Inferior parietal cortex (tissue), 1 donor: Measurements from ENCODE around the gene KIAA1614.

Experiments
- DNase-seq: peaks from one replicate; pipeline ENCODE4 v3.0.0-alpha.2; 2016; ENCODE audit errors: extremely low spot score

KIAA1614 gene

DNA sequence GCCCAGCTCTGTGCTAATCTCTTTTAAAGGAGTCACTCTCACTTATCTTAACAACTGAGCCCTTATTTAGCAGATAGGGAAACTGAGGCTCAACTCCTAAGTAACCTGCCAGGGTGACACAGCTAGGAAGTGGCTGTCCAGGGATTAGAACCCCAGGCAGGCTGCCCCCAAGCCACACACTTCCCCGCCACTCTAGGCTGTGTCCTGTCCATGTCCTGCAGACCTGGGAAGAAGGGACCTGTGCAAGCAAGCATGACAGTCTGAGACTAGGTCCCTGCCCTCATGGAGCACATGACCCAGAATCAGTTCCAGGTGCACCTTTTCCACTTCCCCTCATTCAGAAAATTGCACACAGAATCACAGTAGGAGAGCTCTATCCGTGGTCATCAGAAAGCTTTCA, 12.2 kb downstream of the KIAA1614 start:
- DNase-seq = no peak

DNA sequence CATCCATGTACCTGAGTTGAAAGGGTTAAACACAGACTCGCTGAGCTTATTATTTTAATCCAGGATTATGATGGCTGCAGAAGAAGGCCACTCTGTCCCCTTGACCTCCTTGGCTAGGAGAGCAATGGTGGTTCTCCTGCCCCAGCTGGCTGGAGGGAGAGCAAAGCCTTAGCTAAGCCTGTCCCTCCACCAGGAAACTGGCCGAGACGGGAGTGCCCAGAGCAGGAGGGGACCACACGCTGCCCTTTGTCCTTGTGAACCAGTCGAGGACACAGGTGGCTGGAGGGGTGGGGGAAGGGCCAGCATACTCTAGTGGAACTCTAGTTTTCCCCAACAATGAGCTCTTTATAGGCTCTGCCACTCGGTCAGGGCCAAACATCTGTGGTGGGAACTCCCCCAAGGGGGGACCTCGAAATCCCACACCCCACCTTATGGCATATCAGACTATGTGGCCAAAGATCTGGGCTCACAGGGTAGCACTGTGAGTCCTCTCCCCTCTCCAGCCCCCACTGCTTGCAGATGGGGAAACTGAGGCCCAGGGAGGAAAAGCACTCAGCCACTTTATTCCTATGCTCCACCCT, 12.9 kb downstream of the KIAA1614 start:
- DNase-seq = peak; percentile 59

DNA sequence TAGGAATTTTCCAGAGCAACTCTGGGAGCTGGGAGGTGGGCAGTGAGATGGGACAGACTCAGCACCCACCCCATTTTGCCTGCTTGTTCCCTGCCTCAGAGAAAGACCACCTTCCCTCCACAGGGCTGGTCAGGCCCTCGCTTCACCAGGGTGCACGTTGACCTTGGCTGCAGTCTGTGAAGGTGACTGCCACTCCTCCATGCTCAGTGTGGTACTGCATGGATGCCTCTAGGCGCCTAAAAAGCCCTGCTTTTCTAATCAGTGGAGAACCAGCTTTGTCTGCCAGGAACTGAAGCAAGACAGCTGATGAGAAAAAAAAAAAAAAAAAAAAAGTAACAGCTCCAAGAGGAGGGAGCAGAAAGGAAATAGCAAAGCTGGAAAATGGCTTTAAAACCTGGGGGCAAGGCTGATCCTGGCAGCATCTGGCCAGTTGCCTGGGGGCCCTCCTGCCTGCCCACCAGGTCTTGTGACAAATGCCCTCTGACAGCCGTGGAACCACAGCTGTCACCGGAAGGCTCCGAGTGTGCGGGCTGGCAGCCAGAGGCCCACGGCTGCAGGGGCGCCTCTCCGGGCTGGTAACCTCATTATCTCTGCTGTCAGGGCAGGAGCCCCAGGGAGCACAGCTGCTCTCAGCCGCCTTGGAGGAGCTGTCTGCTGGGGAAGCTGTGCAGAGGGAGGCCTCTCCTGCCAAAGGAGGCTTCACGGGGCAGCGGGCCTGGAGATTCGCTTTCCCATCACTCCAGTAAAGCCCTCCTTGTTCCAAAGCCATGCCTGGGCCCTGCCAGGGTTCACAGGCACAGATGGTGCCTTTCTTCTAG, 13.7 kb downstream of the KIAA1614 start:
- peak; percentile 66 for DNase-seq

DNA sequence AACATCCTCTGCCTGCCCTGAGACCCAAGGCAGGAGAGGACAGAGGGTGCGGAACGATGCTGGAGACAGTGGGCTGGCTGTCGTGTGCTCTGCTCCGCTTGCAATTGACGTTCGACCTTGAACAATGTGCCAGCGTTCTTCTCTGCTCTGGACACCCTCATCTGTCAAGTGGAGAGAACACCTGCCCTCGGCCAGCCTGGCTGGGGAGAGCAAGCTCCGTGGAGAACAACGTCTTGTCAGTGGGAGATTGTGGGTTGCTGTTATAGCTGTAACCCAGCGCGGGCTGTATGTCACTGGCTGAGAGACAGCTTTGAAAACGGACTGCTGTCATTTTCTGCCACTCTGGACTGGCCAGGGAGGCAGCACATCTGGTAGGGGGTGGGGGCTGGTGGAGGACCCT, 14.7 kb downstream of the KIAA1614 start:
- DNase-seq = peak; percentile 38

DNA sequence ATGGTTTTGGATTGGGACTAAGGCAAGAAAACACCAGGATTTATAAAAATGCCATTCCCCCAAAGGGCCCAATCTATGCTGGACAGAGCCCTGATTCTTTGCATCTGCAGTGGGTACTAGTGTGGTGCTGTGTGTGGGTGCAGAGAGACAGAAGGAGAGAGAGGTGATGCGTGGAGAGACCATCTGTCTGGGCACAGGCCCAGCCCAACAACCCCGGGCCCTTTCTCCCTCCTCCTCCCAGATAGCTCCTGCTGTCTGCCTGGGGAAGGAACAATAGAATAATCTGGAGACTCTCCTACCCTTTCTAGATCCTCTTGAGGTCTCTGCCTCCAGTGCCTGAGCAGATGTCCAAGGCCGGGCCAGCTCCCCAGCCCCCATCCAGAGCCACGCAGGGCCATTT, 15.1 kb downstream of the KIAA1614 start:
- peak; percentile 68 for DNase-seq

DNA sequence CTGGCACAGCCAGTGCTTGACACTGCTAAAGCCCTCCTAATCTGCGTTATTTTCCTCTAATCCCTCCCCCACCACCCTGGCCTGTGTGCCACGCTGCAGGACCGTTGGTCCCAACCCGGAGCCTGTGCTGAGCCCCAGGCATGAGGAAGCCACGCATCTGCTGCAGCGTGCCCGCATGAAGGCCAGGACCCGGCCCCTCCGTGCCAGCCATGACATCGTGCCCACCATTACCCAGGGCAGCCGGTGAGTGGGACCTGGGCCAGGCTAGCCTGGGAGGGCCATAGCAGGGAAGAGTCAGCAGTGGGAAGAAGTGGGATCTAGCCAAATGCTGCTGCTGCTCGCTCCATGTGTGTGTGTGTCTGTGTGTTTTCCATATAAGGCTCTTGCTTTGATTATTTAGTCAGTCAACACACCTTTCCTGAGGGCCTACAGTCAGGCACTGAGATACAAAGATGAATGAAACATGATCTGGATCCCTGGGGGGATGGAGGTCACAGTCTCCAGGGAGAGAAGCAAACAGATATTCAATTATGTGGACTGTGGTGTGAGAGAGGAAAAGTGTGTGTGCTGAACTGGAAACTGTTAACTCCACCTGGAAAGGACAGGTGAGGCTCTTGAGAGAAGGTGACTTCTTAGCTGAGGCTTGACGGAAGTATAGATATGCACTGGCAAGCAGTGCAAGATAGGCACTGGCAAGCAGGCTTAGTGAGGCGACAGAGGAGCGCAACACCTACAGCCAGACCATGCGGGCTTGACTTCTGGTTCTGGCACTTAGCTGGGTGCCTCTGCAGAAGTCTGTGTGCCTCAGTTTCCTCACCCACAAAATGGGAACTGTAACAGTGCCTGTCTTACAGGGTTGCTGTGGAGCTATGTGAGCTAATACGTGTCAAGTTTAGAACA, 15.9 kb downstream of the KIAA1614 start:
- DNase-seq = no peak

DNA sequence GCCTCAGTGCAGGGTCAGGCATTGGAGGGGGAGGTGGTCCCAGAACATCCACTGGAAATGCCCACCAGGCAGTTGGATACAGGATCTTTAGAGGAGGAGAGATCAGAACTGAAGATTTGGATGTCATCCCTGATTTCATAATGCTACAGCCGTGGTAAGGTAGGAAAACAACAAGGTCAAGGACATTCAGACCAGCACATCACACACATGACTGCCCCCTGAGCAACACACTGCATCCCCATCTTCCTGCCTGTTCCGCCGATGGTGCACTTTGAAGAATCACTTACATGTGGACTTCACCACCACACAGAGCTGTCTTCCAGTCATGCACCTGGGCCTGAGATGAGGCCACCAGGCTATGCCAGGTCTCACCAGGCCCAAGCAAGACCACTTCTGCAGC, 16.7 kb downstream of the KIAA1614 start:
- DNase-seq = no peak

DNA sequence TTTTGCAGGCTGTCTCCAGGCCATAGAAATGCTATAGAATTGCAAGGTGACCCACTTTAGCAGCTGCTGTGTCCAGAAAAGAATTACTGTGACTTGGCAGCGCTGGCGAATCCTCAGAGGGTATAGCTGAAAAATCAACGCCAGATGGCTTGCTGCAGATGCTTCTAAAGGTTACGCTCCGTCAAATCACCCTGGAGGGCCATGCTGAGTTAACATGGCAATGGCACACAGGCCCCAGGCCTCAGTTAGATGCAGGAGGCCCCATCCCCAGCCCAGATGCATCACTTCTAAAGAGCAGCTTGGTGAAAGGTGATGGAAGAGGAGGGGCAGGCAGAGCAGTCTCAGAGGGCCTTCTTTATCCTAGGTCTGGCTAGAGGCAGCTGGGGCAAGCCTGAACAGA, 18.0 kb downstream of the KIAA1614 start:
- no peak for DNase-seq

DNA sequence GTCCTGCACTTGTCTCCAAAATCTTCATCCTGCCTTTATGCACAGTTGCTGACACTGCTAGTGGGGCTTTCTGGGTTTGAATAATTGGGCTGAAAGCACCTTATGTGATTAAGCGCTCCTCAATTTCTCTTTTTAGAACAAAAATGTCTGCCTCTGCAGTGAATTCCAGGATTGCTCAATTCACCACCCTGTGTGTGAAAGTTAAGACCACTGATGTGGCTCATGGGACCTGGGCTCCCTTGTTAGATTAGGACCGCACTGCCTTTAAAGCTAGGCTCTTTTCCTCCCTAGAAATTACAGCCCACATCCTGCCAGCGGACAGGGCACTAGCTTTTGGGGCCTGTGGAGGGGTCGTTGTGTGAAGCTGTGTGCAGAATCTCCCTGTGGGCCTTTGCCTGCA, 18.8 kb downstream of the KIAA1614 start:
- DNase-seq = no peak

DNA sequence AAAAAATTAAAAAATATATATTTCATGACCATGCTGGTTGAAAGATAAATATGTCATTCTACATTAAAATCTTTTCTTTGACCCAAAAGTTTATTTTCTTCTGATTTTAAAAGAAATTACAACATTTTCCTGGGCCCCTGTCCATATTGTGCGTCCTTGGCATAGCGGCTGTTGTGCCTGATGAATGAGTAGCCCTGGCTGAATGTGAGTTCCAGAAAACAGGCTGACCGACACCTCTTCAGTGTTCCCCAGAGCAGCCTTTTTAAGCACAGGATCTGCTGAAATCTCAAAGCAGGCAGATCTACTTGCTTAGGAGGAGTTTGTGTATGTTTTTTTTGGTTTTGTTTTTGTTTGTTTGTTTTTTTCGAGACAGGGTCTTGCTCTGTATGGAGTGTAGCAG, 19.7 kb downstream of the KIAA1614 start:
- no peak for DNase-seq

DNA sequence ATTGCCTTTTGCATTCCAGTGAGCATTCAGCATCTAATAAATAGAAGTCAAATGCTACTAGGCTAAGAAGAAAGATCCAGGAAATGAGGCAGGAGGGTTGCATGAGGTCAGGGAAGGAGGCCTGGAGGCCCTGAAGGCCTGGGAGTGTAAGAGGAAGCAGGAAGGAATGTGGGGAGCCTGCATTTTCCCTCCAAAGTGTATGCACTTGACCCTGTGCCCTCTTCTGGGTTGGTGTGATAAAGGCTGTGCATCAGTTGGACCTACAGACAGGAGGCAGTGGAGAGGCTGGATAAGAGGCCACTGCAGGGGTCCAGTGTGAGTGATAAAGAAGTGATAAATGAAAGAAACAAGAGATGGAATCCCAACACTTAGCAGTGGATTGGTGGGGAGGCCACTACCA, 20.4 kb downstream of the KIAA1614 start:
- no peak for DNase-seq

DNA sequence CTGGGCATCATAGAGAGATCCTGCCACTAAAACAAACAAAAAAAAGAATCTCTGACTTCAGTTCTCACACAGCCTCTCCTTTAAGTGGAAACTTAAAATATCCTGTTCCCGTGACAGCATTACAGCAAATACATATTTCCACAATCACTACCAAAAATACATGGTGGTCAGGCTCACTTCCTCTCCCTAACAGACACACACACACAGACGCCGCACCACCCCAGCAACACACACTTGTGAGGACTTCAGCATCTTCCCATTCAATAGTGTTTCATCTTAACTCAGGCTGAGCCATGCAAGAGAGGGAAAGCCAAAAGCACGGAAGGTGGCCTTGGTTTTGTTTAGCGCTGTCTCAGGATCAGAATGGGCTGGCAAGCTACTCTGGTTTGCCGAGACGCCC, 21.9 kb downstream of the KIAA1614 start:
- peak; percentile 24 for DNase-seq

DNA sequence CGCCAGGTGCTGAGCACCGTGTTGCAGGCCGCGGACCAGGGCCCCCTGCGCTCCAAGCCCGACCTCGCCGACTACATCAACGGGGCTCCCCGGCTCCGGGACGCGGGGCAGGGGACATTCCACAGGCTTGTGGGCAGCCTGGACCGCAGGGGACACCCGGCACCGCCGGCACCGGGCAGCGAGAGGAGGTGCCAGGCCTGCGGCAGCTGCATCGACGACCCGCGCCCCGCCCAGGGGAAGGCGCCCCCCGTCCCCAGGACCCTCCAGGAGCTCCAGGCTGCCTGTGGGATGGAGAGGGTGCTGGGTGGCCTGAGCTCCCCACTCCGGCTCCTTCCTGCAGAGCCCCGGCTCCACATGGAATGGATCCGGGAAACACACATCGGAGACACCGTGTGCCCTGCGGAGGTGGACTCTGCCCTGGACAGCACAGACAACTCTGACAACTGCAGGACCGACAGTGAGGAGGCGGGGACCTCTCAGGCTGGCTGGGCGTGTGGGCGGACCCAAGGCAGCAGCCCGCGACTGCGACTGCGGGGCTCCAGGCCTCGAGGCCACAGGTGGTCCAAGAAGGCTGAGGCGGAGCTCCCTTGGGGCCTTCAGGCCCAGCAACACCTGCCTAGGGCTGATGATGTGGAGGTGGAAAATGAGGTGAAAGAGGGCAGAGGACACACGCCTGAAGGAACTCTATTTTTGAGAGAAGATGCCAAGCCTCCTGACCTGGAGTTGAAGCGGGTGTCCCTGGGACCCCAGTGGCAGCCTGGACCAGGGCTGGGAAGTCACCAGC, 22.8 kb downstream of the KIAA1614 start:
- no peak for DNase-seq

DNA sequence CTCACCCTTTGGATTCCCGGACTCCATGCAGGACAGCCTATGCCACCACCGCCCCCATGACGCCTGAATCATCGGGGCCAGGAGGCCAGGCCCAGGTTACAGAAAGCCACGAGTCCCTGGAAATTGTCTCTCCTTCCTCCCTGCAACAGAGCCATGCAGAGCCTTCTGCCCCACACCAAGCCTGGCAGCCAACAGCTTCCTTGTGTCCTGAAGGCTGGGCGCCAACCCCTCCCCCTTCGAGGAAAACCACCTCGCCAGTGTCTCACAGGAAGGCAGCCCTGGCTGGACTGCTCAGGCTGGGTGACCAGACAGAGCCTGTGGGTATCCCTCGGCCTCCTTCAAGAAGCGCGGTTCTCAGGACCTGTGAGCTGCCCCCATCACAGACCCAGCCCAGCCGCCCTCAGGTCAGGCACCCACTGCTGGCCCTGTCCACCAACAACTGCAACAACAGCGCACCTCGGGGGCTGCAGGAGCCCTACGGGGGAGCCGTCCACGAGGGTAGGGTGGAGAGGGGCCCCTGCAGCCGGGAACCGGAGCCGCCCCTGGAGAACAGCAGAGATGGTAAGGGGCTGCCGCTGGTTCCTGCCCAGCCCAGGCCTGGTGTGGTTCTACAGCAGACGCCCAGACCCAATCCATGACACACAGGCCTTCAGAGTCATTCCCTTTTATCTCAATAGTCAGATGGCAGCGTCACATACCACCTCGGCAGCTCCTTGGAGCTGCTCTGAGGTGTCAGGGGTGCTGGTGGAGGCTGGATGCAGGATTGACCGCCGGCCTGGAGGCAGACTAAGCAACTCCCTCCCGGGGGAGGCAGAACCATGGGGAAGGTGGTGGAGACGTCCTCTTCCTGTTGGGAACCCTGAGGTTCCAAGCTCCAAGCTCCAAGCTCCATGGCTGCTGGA, 23.7 kb downstream of the KIAA1614 start:
- no peak for DNase-seq

DNA sequence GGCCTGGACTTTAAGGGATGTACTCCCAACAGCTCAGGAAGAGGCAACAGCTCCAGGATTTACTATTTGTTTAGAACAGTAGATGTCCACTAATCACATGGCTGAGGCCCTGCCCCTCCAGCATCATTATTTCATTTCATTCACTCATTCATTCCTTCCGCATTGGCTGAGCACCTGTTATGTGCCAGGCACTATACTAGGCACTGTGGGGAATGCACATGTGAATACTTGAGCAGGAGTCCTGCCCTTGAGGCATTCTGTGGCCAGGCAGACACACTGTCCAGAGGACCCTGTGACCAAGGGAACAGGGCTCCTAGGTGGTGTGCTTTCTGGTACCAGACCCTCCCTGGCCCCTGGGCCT, 24.3 kb downstream of the KIAA1614 start:
- no peak for DNase-seq

DNA sequence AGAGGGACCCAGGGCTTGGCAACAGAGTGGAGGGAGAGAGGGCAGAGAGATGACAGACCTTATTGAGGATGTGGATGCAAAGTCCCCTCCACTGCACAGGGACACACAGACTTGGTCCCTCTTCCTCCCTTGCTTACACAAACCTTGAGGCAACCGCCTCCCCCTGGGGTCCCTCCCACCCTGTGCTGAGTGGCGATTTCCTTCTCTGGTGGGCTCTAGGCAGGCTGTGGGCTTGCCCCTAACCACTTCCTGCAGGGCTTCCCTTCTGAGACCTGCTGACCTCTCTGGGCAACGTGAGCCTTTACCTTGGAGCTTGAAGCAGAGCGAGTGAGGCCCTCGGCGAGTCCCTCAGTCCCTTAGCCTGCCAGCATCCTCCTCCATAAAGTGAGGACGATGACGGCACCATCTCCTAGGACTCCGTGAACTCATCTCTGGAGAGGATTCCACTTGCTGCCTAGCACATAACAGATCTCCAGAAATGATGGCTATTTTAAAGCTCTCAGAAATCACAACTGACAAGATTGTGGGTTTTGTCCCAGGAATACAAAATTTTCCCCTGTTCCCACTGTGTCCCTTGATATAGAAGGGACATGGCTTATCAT, 25.0 kb downstream of the KIAA1614 start:
- DNase-seq = peak; percentile 38

DNA sequence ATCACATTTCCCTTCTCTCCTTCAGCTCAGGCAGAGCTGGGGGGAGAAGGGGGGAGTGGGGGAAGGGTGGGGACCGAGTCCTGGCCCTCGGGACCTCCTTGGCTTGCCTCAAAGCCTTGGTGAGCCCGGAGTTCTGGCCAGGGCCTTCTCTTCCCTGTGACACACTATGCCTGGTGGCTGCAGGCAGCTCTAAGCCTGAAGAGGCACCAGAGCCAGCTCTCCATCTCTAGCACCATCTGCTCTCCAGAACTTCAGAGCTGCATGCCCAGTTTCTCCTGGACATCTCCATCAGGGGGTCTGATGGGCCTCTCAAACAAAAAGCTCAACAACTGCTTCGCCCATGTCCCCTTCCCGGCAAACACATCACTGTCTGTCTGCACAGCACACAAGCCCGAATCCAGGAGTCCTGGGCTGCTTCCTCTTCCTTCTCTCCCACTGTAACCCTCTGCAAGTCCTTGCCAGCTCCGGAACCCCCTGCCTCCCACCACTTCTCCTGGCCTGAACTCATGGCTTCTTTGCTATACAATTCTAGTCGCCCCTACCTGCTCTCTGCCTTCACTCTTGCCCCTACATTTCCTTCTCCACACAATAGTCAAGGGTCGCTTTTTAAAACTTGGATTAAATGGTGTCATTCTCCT, 26.5 kb downstream of the KIAA1614 start:
- no peak for DNase-seq

DNA sequence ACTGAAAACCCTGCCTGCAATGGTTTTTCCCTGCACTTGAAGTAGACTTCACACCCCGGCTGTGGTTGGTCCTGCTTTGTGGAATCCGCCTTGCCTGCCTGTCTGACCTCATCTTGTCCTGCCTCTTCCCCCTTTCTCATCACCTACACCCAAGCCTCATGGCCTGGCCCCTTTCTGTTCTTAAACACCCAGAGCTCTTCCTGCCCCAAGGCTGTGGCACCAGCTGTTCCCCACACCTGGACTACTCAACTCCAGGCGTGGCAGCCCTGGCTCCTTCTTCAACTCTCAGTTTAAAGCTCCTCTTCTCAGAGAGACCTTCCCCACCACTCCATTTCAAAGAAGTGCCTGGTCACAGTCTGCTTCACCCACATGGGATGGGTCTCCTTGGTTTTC, 27.0 kb downstream of the KIAA1614 start:
- no peak for DNase-seq

DNA sequence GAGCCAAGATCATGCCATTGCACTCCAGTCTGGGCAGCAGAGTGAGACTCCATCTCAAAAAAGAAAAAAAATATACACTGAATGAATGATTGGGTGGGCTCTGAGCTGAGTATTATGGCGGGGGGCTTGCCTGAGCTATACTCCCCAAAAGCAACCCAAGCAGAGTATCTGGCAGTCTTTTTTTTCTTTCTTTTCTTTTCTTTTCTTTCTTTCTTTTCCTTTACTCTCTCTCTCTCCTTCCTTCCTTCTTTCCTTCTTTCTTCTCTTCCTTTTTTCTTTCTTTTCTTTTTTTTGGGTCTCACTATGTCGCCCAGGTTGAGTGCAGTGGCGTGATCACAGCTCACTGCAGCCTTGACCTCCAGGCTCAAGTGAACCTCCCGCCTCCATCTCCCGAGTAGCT, 27.7 kb downstream of the KIAA1614 start:
- no peak for DNase-seq
